ENCODE results near the gene MYH14.

DNA sequence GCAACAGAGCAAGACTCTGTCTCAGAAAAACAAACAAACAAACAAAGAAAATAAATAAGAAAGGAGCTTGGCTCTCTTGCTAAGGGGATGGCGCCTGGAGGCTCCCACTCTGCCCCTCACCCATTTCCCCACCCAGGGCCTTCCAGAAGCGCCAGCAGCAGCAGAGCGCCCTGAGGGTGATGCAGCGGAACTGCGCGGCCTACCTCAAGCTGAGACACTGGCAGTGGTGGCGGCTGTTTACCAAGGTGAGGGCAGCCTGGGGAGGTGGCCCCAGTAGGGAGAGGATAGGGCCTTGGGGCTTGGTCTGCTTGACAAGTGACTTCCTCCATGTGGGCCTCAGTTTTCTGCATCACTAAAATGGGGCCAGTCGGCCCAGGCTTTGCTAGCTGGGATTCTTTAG lies 59.8 kb downstream of the MYH14 start:
- TF ChIP-seq, protein P1, sequence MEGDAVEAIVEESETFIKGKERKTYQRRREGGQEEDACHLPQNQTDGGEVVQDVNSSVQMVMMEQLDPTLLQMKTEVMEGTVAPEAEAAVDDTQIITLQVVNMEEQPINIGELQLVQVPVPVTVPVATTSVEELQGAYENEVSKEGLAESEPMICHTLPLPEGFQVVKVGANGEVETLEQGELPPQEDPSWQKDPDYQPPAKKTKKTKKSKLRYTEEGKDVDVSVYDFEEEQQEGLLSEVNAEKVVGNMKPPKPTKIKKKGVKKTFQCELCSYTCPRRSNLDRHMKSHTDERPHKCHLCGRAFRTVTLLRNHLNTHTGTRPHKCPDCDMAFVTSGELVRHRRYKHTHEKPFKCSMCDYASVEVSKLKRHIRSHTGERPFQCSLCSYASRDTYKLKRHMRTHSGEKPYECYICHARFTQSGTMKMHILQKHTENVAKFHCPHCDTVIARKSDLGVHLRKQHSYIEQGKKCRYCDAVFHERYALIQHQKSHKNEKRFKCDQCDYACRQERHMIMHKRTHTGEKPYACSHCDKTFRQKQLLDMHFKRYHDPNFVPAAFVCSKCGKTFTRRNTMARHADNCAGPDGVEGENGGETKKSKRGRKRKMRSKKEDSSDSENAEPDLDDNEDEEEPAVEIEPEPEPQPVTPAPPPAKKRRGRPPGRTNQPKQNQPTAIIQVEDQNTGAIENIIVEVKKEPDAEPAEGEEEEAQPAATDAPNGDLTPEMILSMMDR (IDR thresholded peaks at IDR 0.05): no peak
- TF ChIP-seq POLR2A (IDR thresholded peaks at IDR 0.05): no peak
